ENCODE measurements around the gene DOCK1. TPM values are rescaled to one million over a fixed set of nuclear protein-coding genes. Genes with fewer than 3 reads are reported as not detected.

Gene DOCK1
- total RNA-seq, 4 donors from 2014 or later = 4.3 to 6.0 (median 4.8) TPM

- intact Hi-C loops (cut with DNase I; ENCODE audit: low total_unique reads) = no loop called here
- H3K9me3 ChIP-seq = no peaks in the 10 kb centered on the region
- no peak for DNase-seq
- no peaks in the 10 kb centered on the region for H3K4me1 ChIP-seq
- no peaks in the 10 kb centered on the region for H3K27me3 ChIP-seq
- H3K27ac ChIP-seq = no peak overlapping the region
- in situ Hi-C loops (cut with MboI; ENCODE audit: low sequenced_read_pairs in 4 of 4) = no loop called here
- no peak overlapping the region for H3K4me3 ChIP-seq
- H3K36me3 ChIP-seq = no peaks in the 10 kb centered on the region
- no peak for TF ChIP-seq POLR2A (IDR thresholded peaks at IDR 0.05)
- TF ChIP-seq CTCF (IDR thresholded peaks at IDR 0.05 in 4 of 5, conservative IDR thresholded peaks at IDR 0.05 in 1 of 5) = no peak
- no peak for ATAC-seq
Observed at GRCh38 chr10:127158662-127159061, 253.4 kb downstream of the DOCK1 start.

- no peak for ATAC-seq
- Histone ChIP-seq H3K4me1 (no peaks in the 10 kb centered on the region), H3K4me3 (no peak overlapping the region), H3K27me3 (no peaks in the 10 kb centered on the region), H3K9me3 (no peaks in the 10 kb centered on the region), H3K27ac (no peak overlapping the region), H3K36me3 (no peaks in the 10 kb centered on the region)
- TF ChIP-seq POLR2A (IDR thresholded peaks at IDR 0.05) (no peak), CTCF (IDR thresholded peaks at IDR 0.05 in 4 of 5, conservative IDR thresholded peaks at IDR 0.05 in 1 of 5) (no peak)
- intact Hi-C loops (cut with DNase I; ENCODE audit: low total_unique reads) = no loop called here
- DNase-seq = no peak
- in situ Hi-C loops (cut with MboI; ENCODE audit: low sequenced_read_pairs in 4 of 4) = no loop called here
Observed at GRCh38 chr10:127159648-127160245, 254.5 kb downstream of the DOCK1 start.

- DNase-seq (no peak), ATAC-seq (no peak)
- intact Hi-C loops (cut with DNase I; ENCODE audit: low total_unique reads) = no loop called here
- in situ Hi-C loops (cut with MboI; ENCODE audit: low sequenced_read_pairs in 4 of 4) = no loop called here
- no peak overlapping the region for H3K4me3 ChIP-seq
- H3K27ac ChIP-seq = no peak overlapping the region
- H3K36me3 ChIP-seq = no peaks in the 10 kb centered on the region
- H3K9me3 ChIP-seq = no peaks in the 10 kb centered on the region
- TF ChIP-seq CTCF (IDR thresholded peaks at IDR 0.05 in 4 of 5, conservative IDR thresholded peaks at IDR 0.05 in 1 of 5) (no peak), POLR2A (IDR thresholded peaks at IDR 0.05) (no peak)
- H3K4me1 ChIP-seq = no peaks in the 10 kb centered on the region
- no peaks in the 10 kb centered on the region for H3K27me3 ChIP-seq
Observed at GRCh38 chr10:127161482-127161881, 256.3 kb downstream of the DOCK1 start.

- ATAC-seq (no peak), DNase-seq (no peak)
- no peaks in the 10 kb centered on the region for H3K36me3 ChIP-seq
- intact Hi-C loops (cut with DNase I; ENCODE audit: low total_unique reads) (no loop called here), in situ Hi-C loops (cut with MboI; ENCODE audit: low sequenced_read_pairs in 4 of 4) (no loop called here)
- H3K27me3 ChIP-seq = no peaks in the 10 kb centered on the region
- no peak overlapping the region for H3K4me3 ChIP-seq
- H3K4me1 ChIP-seq = no peaks in the 10 kb centered on the region
- no peak for TF ChIP-seq CTCF (IDR thresholded peaks at IDR 0.05 in 4 of 5, conservative IDR thresholded peaks at IDR 0.05 in 1 of 5)
- TF ChIP-seq POLR2A (IDR thresholded peaks at IDR 0.05) = no peak
- H3K27ac ChIP-seq = no peak overlapping the region
- H3K9me3 ChIP-seq = no peaks in the 10 kb centered on the region
Observed at GRCh38 chr10:127162841-127163240, 257.6 kb downstream of the DOCK1 start.

- Histone ChIP-seq H3K4me3 (no peak overlapping the region), H3K36me3 (no peaks in the 10 kb centered on the region), H3K9me3 (no peaks in the 10 kb centered on the region), H3K27ac (no peak overlapping the region), H3K4me1 (no peaks in the 10 kb centered on the region), H3K27me3 (no peaks in the 10 kb centered on the region)
- DNase-seq = no peak
- intact Hi-C loops (cut with DNase I; ENCODE audit: low total_unique reads) = no loop called here
- TF ChIP-seq POLR2A (IDR thresholded peaks at IDR 0.05) (no peak), CTCF (IDR thresholded peaks at IDR 0.05 in 4 of 5, conservative IDR thresholded peaks at IDR 0.05 in 1 of 5) (no peak)
- ATAC-seq = no peak
- in situ Hi-C loops (cut with MboI; ENCODE audit: low sequenced_read_pairs in 4 of 4) = no loop called here
Observed at GRCh38 chr10:127168261-127168660, 263.0 kb downstream of the DOCK1 start.

Data from gastrocnemius medialis (tissue), 4 donors.